Omental fat pad (tissue), 4 donors: ENCODE measurements around the gene TEAD2. TPM values are rescaled to one million over a fixed set of nuclear protein-coding genes. Genes with fewer than 3 reads are reported as not detected.
"Not testable (repeated sequence)": the region's sequence is repeated elsewhere in the genome, so short reads cannot be mapped to it uniquely, and the experiment has no call there.

Experiments
- ATAC-seq: fragments of 150-250 bp; one replicate; pipeline ENCODE4 v1.9.1; 2016; ENCODE audit warnings: mild to moderate bottlenecking, moderate library complexity; ENCODE audit not compliant: low FRiP score
- DNase-seq: peaks from one replicate; pipeline ENCODE4 v3.0.0-alpha.2; 2019; ENCODE audit warnings: low spot score
- CTCF ChIP-seq, 3 donors: fragments of 450-650 bp; IDR thresholded peaks; one replicate each; pipeline ENCODE4 v1.5.1; 2016 to 2017; ENCODE audit warnings: antibody characterized with exemption in 3 of 3, mild to moderate bottlenecking in 3 of 3, moderate library complexity in 2 of 3
- total RNA-seq, 4 donors: library from RNA; depleted of rRNA; stranded (reverse); fragments of >200 nt; gene quantifications; one replicate each; pipeline ENCODE4 v1.1.0, GENCODE V29; 2016

The TEAD2 gene
- total RNA-seq, 4 donors from 2014 or later: 19.9 to 35.0 (median 26.1) TPM

GRCh38 chr19:49383599-49383998 lies 21.4 kb upstream of the TEAD2 start:
- ATAC-seq: no peak
- no peak for TF ChIP-seq CTCF (IDR thresholded peaks at IDR 0.05)
- no peak for DNase-seq

- TF ChIP-seq CTCF (IDR thresholded peaks at IDR 0.05): no peak
- ATAC-seq (no peak), DNase-seq (no peak)
Observed at GRCh38 chr19:49382639-49383038, 20.4 kb upstream of the TEAD2 start.

GRCh38 chr19:49380391-49380790 lies 18.2 kb upstream of the TEAD2 start:
- DNase-seq (no peak), ATAC-seq (no peak)

GRCh38 chr19:49378512-49378911 lies 16.3 kb upstream of the TEAD2 start:
- TF ChIP-seq CTCF (IDR thresholded peaks at IDR 0.05): no peak
- DNase-seq (no peak), ATAC-seq (no peak)

More at GRCh38 chr19:49380391-49380790, 18.2 kb upstream of the TEAD2 start:
- no peak for TF ChIP-seq CTCF (IDR thresholded peaks at IDR 0.05)

- TF ChIP-seq CTCF (IDR thresholded peaks at IDR 0.05): no peak
- no peak for ATAC-seq
- no peak for DNase-seq
Observed at GRCh38 chr19:49374665-49375434, 12.6 kb upstream of the TEAD2 start.

GRCh38 chr19:49373174-49373573 lies 11.0 kb upstream of the TEAD2 start:
- DNase-seq, ATAC-seq: not testable (repeated sequence)

GRCh38 chr19:49371184-49371583 lies 9.0 kb upstream of the TEAD2 start:
- ATAC-seq: no peak
- no peak for TF ChIP-seq CTCF (IDR thresholded peaks at IDR 0.05)
- DNase-seq: no peak
